Sciatic nerve (tissue), 2 donors: Measurements from ENCODE around the gene ATG9B. TPM values are rescaled to one million over a fixed set of nuclear protein-coding genes. Genes with fewer than 3 reads are reported as not detected.

Experiments used
- ATAC-seq: fragments of 200-7000 bp; cut with Tn5 transposase; one replicate; pipeline ENCODE4 v1.9.1; 2020; ENCODE audit warnings: mild to moderate bottlenecking, moderate library complexity
- DNase-seq: peaks from one replicate; pipeline ENCODE4 v3.0.0-alpha.2; 2020; ENCODE audit warnings: low spot score
- intact Hi-C: fragments of 100-400 bp; cut with DNase I; formaldehyde crosslinking; loops from one replicate; pipeline ENCODE4 v1.14.2; 2022
- total RNA-seq: library from RNA; stranded (reverse); fragmentation: NEBNext Ultra II Directional; extraction: Animal tissue kit (Norgen Biotek cat#: 25700); gene quantifications from one replicate; pipeline ENCODE4 v1.2.1, GENCODE V29; 2021
- donor health status: DM: no; HTN: no; CAD: no.
- donor health status: DM: no; HTN: no; CAD: no.

Gene ATG9B, protein sequence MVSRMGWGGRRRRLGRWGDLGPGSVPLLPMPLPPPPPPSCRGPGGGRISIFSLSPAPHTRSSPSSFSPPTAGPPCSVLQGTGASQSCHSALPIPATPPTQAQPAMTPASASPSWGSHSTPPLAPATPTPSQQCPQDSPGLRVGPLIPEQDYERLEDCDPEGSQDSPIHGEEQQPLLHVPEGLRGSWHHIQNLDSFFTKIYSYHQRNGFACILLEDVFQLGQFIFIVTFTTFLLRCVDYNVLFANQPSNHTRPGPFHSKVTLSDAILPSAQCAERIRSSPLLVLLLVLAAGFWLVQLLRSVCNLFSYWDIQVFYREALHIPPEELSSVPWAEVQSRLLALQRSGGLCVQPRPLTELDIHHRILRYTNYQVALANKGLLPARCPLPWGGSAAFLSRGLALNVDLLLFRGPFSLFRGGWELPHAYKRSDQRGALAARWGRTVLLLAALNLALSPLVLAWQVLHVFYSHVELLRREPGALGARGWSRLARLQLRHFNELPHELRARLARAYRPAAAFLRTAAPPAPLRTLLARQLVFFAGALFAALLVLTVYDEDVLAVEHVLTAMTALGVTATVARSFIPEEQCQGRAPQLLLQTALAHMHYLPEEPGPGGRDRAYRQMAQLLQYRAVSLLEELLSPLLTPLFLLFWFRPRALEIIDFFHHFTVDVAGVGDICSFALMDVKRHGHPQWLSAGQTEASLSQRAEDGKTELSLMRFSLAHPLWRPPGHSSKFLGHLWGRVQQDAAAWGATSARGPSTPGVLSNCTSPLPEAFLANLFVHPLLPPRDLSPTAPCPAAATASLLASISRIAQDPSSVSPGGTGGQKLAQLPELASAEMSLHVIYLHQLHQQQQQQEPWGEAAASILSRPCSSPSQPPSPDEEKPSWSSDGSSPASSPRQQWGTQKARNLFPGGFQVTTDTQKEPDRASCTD
- 0.67 TPM for total RNA-seq

- no peak for DNase-seq
- intact Hi-C loops: no loop called here
- ATAC-seq: no peak
These were observed at the start of gene ATG9B for GRCh38 chr7:151024435-151025056. Gene ATG9B (minus strand): TSS chr7:151024494. CDS start chr7:151024423, 71 bp downstream.

- intact Hi-C loops: no loop called here
- DNase-seq: no peak
- no peak for ATAC-seq
These were observed 49.7 kb upstream of the ATG9B start for GRCh38 chr7:151073990-151074389.

GRCh38 chr7:151071032-151071866, 47.0 kb upstream of the ATG9B start:
- ATAC-seq (no peak), DNase-seq (no peak)
- intact Hi-C loops: no loop called here

GRCh38 chr7:151070574-151070960, 46.3 kb upstream of the ATG9B start:
- ATAC-seq (no peak), DNase-seq (no peak)
- intact Hi-C loops: no loop called here

DNA sequence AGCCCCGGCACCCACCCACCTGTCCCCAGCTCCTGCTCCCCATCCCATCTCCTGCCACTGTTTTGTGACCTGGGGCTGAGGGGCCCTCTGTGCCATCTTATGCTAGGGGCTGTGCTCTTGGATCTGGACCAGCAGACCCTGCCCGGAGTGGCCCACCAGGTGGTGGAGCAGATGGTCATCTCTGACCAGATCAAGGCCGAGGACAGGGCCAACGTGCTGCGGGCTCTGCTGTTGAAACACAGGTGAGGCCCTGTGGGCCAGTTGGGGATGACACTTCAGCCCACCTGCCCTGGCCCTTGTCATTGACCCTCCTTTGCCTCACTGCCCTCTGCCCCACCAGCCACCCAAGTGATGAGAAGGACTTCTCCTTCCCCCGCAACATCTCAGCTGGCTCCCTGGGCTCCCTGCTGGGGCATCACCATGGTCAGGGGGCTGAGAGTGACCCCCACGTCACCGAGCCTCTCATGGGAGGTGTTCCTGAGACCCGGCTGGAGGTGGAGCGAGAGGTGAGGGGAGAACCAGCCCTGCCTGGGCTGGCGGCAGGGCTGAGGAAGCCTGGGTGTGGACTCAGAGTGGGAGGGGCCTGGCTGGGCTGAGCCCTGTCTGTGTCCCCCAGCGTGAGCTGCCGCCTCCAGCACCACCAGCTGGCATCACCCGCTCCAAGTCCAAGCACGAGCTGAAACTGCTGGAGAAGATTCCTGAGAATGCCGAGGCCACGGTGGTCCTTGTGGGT, 45.7 kb upstream of the ATG9B start:
- intact Hi-C loops: no loop called here
- DNase-seq (no peak), ATAC-seq (no peak)

DNA sequence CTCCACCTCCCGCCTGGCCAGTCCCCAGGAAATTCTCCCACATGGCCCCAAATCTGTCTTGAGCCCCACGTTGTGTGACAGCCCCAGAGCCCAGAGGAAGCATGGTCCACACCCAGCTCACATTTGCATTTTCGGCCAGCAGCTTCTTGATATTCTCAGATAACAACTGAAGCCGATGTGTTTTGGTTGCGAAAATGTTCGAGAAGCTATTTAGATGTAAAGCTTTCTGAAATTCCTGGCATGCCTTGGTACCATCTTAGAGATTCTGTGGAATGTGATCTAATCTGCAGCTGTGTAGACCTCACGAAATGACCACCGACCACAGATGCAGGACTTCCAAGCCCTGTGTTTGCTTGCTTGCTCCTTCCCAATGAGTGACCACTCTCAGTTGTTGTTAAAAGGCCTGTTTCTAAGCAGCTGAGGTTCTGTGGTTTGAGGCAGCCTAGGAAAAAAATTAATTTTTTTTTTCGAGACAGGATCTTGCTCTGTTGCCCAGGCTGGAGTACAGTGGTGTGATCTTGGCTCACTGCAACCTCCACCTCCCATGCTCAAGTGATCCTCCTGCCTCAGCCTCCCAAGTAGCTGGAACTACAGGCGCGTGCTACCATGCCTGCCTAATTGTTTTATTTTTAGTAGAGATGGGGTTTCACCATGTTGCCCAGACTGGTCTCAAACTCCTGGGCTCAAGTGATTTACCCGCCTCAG, 43.9 kb upstream of the ATG9B start:
- intact Hi-C loops: no loop called here
- no peak for DNase-seq

GRCh38 chr7:151066273-151066974, 42.1 kb upstream of the ATG9B start:
- ATAC-seq (no peak), DNase-seq (no peak)
- intact Hi-C loops: no loop called here

More for the DNA sequence above, 43.9 kb upstream of the ATG9B start:
- ATAC-seq: no peak

DNA sequence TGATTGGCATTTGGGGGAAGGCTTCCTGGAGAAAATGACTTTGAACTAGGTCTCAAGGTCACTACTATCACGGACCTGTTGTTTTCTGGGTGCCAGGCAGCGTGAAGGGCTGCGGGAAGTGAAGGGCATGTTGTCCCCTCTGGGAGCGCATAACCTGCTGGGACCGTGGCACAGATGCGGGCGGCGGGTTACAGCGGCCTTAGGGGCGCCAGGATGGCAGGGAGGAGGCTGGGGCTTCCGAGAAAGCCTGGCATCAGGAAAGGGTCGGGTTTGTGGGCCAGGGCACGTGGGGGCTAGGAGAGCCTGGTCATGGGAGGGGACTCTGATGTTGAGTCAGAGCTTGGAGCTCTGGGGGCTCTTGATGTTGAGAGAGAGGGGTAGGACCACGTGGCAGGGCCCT, 41.2 kb upstream of the ATG9B start:
- intact Hi-C loops: no loop called here
- no peak for ATAC-seq
- no peak for DNase-seq

GRCh38 chr7:151064993-151065392, 40.7 kb upstream of the ATG9B start:
- intact Hi-C loops: no loop called here

GRCh38 chr7:151064454-151064853, 40.2 kb upstream of the ATG9B start:
- no peak for DNase-seq
- ATAC-seq: no peak
- intact Hi-C loops: no loop called here

More at GRCh38 chr7:151064993-151065392, 40.7 kb upstream of the ATG9B start:
- no peak for ATAC-seq
- DNase-seq: no peak

GRCh38 chr7:151063212-151063561, 38.9 kb upstream of the ATG9B start:
- no peak for DNase-seq
- intact Hi-C loops: no loop called here
- peak; percentile 7 for ATAC-seq

DNA sequence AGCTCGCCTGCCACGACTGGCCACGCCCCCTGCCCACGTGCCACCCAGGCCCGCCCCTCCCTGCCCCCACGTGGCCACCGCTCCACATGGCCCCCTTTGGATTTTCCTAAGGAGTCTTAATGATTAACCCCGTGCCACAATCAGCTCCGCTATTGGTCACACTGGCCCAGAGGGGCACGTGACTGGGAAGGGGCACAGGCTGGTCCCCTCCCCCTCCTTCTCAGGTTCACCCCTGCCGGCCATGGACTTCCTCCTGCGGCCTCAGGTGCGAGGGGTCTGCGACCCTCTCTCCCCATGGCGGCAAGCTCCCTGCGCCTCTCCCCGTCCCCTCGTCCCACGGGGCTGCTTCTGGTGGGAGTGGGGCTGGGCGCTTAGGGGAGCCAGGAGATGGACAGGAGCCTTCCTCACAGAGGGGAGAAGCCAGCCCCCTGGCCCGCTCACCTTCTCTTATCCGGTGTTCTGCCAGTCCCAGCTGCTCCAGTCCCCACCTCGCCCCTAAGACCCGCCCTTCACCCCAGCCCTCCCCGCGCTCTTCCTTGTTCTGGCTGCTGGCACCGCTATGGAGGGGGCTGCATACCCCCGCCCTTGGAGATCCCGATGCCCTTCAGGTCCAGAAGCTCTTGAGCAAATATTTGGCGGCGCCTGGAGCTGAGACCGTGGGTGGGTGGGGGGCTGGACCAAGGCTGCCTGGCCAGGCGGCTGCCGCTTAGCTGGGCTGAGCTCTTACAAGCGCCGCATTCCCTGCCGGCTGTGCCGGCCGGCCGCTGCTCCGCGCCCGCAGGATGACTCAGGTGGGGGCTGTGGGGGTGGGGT, 38.3 kb upstream of the ATG9B start:
- no peak for DNase-seq
- intact Hi-C loops: no loop called here

GRCh38 chr7:151062111-151062398, 37.8 kb upstream of the ATG9B start:
- DNase-seq: no peak
- intact Hi-C loops: no loop called here
- no peak for ATAC-seq

More for the DNA sequence above, 38.3 kb upstream of the ATG9B start:
- no peak for ATAC-seq

GRCh38 chr7:151061213-151062110, 37.2 kb upstream of the ATG9B start:
- no peak for ATAC-seq
- intact Hi-C loops: no loop called here
- DNase-seq: no peak

- no peak for DNase-seq
- intact Hi-C loops: no loop called here
- no peak for ATAC-seq
These were observed 36.3 kb upstream of the ATG9B start for GRCh38 chr7:151060416-151061212.
